ENCODE measurements around the gene TMEM273.

TMEM273 gene, protein sequence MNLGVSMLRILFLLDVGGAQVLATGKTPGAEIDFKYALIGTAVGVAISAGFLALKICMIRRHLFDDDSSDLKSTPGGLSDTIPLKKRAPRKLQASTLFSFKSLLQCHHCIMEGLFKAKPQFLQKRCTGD

DNA sequence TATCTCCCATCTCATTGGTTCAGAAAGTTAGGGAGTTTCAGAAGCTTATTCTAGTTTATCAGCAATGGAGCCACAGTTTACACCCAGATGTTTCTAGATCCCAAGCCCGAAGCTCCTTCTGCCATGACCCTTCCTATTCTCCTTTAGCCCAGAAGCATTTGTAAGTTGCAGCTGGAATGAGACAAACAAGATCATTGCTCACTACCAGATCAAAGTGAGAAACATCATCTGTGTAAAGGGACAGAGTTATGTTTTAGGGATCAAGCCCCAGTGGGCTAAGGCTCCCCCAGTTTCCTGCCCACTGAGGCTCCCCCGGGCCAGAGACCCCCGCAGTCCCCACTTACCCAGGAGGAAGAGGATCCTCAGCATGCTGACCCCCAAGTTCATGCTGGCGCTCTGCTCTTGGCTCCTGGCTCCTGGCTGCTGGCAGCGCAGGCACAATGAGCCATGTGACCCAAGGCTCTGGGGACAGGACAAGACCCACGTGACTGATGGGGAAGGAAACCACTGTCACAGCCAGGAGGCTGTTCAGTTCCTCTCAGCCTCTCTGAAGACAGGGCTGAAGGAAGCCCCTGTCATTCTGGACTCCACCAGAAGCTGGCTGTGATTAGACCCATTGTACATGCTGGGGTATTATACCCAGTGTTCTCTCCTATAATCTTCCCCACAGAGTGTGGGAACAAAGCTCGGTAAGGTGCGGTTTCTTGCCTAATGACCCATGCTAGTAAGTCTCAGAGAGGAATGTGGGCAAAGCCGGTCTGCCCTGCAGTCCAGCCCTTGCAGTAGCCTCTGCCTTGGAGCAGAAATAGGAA is at the start of gene TMEM273:
Gene TMEM273, minus strand, starts transcription at position 442 of the 812 bp plus-strand sequence. Its CDS starts 55 bp downstream, at position 387.
- peaks cover 21% of the 10 kb centered on the region for H3K36me3 Mint-ChIP-seq
- H3K9me3 Mint-ChIP-seq, result peaks cover 3% of the 10 kb centered on the region
- peak within 1 kb of the TSS; percentile 96 for H3K27ac Mint-ChIP-seq
- ATAC-seq, result peak; percentile 90
- H3K27me3 Mint-ChIP-seq, result no peaks in the 10 kb centered on the region
- peak within 1 kb of the TSS; percentile 90 for H3K4me3 Mint-ChIP-seq
- H3K4me1 Mint-ChIP-seq, result peaks cover 81% of the 10 kb centered on the region

DNA sequence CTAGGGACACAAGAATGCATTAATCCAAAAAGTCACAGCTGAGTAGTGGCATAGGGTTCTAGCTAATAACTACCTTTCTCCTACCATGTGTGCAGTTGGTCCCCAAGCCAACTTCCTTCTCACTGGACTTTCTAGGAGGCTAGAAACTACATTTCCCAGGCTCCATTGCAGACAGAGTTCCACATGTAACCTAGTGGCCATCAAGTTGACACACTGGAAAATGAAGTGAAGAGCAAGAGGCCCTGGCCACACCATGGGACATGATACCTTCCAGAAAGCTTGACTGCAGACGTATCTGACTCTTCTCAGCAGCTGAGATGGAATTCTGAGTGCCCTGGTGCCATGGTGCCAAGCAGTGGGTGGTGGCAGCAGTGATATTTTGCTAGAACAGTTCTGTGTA is 49.8 kb upstream of the TMEM273 start:
- no peak overlapping the region for H3K27ac Mint-ChIP-seq
- no peak overlapping the region for H3K4me3 Mint-ChIP-seq
- no peaks in the 10 kb centered on the region for H3K9me3 Mint-ChIP-seq
- ATAC-seq, result no peak
- peaks cover 12% of the 10 kb centered on the region for H3K4me1 Mint-ChIP-seq
- H3K27me3 Mint-ChIP-seq, result no peaks in the 10 kb centered on the region
- no peaks in the 10 kb centered on the region for H3K36me3 Mint-ChIP-seq

DNA sequence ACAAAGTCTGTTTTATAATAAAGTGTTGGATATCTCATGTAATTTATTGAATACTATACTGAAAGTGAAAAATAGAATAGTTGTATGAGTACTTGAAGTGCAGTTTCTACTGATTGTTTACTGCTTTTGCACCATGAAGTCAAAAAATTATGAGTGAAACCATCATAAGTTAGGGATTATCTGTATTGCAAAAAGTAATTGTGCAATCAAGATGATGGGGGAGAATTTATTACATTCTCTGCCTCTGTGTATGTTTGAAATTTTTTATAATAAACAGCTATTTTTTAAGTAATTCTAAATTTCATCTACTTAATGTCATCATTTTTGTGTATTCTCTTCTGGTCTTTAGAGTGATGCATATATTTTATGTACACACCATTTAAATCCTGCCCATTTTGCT is 47.2 kb upstream of the TMEM273 start:
- H3K4me3 Mint-ChIP-seq, result no peak overlapping the region
- no peaks in the 10 kb centered on the region for H3K27me3 Mint-ChIP-seq
- H3K4me1 Mint-ChIP-seq, result no peaks in the 10 kb centered on the region
- no peaks in the 10 kb centered on the region for H3K36me3 Mint-ChIP-seq
- no peaks in the 10 kb centered on the region for H3K9me3 Mint-ChIP-seq
- ATAC-seq, result no peak
- H3K27ac Mint-ChIP-seq, result no peak overlapping the region

DNA sequence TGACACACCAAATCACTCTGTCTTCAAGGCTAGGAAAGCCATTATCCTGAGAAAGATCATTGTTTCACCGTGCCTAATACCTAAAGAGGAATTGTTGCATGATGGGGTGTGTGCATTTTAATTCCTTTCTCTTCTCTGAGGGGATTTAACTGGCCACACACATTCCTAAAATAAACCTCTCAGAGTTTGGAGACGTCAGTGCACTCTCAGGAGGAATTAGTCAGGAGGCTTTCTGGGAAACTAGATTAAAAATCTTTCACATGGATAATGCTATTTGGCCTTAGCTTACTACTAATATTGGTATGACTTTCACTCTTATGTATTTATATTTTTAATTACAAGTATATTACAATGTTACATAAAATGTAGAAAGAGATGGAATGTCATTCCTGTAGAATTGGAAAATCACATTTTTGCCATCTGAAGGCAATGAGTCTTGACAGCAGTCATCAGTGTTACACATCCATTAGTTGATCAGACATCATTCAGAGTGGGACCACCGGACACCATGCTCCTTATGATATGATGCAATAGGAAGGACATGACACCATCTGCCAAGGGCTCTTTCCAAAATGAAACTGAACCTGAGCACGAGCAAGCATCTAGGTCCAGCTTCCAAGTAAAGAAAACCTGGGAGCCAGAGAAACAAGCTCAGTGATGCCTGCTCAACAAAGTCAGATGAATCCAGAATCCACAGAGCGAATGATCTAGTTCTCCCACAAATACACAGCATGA is 43.1 kb upstream of the TMEM273 start:
- Mint-ChIP-seq H3K27ac (no peak overlapping the region), H3K27me3 (no peaks in the 10 kb centered on the region), H3K9me3 (no peaks in the 10 kb centered on the region), H3K4me3 (no peak overlapping the region), H3K4me1 (no peaks in the 10 kb centered on the region), H3K36me3 (no peaks in the 10 kb centered on the region)
- ATAC-seq, result no peak

DNA sequence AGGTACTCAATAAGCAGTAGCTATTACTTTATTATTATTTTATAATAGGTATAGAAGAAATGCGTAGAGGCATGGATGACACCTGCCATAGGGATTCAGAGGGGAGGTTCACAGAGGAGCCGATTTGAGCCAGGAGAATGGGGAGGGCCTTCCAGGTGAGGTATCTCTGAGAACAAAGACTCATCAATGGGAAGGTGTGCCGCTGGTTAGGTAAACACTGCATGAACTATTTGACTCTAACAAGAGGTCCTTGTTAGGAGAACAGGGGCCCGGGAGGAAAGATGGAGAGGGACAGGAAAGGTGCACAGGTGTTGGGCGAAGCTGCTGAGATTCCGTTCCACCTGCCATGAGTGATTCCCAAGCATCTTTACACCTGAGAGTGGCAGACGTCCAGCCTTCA is 41.8 kb upstream of the TMEM273 start:
- H3K27ac Mint-ChIP-seq, result no peak overlapping the region
- no peaks in the 10 kb centered on the region for H3K9me3 Mint-ChIP-seq
- no peaks in the 10 kb centered on the region for H3K36me3 Mint-ChIP-seq
- no peaks in the 10 kb centered on the region for H3K27me3 Mint-ChIP-seq
- no peaks in the 10 kb centered on the region for H3K4me1 Mint-ChIP-seq
- H3K4me3 Mint-ChIP-seq, result no peak overlapping the region
- ATAC-seq, result no peak

DNA sequence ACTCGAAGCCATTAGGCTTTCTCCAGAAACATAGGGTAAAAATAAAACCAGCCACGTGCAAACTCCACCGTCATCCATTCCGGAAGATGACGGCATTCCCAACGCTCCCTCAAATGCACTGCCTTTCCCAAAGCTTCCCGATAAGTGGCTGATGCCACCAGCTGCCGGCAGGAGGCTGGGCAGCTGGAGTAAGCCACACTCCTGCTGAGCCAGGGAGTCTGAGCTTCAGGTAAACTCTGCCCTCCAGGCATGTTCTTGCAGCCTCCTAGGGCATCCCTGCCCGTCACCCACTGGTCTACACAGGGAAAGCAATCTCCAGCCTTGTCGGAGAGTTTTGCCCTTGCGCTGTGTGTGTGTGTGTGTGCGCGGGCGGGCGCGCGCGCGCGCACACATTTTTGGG is 40.5 kb upstream of the TMEM273 start:
- peaks cover 4% of the 10 kb centered on the region for H3K9me3 Mint-ChIP-seq
- no peak overlapping the region for H3K4me3 Mint-ChIP-seq
- no peak overlapping the region for H3K27ac Mint-ChIP-seq
- no peaks in the 10 kb centered on the region for H3K27me3 Mint-ChIP-seq
- no peaks in the 10 kb centered on the region for H3K36me3 Mint-ChIP-seq
- no peak for ATAC-seq
- no peaks in the 10 kb centered on the region for H3K4me1 Mint-ChIP-seq

DNA sequence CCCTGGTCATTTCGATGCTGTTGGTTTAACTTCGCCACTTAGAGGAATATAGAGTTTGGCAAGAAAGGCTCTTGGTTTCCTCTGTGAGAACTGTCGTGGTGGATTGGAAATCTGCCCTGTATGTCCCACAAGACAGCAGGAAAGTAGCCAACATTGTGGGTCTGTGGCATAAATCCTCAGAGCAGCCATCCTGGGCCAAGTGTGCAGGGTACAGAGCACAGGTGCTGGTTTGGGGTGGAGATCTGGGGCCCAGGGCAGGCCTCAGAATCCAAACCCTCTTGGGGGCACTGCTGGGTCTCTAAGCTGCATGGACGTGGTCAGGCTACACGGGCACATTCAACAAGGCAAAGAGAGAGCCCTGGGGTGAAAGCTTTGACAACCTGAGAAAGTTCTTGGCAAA is 39.2 kb upstream of the TMEM273 start:
- Mint-ChIP-seq H3K9me3 (peaks cover 5% of the 10 kb centered on the region), H3K4me1 (no peaks in the 10 kb centered on the region), H3K36me3 (no peaks in the 10 kb centered on the region), H3K27me3 (no peaks in the 10 kb centered on the region), H3K27ac (no peak overlapping the region), H3K4me3 (no peak overlapping the region)
- ATAC-seq, result no peak

DNA sequence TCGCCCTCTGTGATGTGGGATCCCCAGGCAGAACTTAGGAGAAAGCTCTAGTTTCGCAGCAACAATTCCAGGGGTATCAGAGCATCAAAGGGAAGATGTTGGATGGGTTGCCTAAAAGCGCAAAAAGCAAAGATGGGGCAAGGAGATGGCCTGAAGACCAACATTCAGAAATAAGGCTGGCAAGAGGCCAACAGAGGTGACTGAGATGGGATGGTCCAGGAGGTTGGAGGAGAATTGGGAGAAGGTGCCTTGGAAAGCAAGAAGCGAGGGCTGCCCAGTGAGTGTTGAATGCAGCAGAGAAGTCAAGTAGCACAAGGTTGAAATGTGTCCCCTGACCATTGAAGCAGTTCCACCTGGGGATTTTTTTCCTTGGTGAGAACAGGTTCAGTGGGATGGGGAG is 38.4 kb upstream of the TMEM273 start:
- Mint-ChIP-seq H3K27me3 (no peaks in the 10 kb centered on the region), H3K27ac (peak overlapping the region; percentile 5), H3K4me1 (no peaks in the 10 kb centered on the region), H3K4me3 (no peak overlapping the region), H3K9me3 (peaks cover 5% of the 10 kb centered on the region), H3K36me3 (no peaks in the 10 kb centered on the region)
- no peak for ATAC-seq

DNA sequence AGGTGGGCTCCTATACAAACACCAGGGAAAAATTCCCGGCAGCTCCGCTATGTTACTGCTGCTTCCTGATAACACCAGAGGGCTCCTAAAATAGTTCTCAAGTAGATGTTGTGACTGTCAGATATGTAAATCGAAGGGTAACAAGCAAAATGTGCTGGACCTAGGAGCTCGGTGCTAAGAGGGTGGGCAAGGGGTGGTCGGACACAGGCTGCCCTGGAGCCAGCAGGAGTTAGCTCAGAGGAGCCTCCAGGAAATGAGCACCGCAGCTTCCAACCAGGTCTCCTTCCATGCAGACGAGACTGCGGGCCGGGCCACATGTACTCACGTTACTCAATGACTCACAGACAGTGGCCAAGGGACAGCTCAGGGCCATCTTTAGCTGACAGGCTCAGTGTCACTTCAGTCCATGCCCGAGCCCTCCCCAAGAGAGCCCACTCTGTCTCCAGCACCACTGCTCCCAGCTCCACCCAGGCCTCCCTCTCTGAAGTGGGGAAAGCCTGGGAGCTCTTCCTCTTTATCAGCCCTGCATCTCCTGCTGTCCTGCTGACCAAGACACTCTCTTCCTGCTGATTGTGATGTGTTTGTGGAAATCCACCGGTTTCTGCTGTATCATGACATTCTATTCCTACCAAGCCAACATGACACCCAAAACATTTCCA is 37.2 kb upstream of the TMEM273 start:
- Mint-ChIP-seq H3K4me3 (no peak overlapping the region), H3K4me1 (no peaks in the 10 kb centered on the region), H3K9me3 (peaks cover 5% of the 10 kb centered on the region), H3K36me3 (no peaks in the 10 kb centered on the region), H3K27ac (peak overlapping the region; percentile 5), H3K27me3 (no peaks in the 10 kb centered on the region)
- no peak for ATAC-seq

DNA sequence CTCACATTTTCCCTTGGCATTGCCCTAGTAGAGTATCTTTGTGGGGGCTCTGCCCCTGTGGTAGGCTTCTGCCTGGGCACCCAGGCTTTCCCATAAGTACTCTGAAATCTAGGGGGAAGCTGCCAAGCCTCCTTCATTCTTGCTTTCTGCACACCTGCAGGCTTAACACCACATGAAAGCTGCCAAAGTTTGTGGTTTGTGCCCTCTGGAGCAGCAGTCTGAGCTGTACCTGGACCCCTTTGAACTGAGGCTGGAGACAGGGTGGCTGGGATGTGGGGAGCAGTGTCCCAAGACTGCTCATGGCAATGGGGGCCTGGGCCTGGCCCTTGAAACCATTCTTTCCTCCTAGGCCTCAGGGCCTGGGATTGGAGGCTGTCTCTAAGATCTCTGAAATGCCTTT is 35.0 kb upstream of the TMEM273 start:
- no peak overlapping the region for H3K4me3 Mint-ChIP-seq
- H3K27ac Mint-ChIP-seq, result no peak overlapping the region
- no peaks in the 10 kb centered on the region for H3K4me1 Mint-ChIP-seq
- H3K36me3 Mint-ChIP-seq, result no peaks in the 10 kb centered on the region
- no peak for ATAC-seq
- peaks cover 9% of the 10 kb centered on the region for H3K9me3 Mint-ChIP-seq
- H3K27me3 Mint-ChIP-seq, result no peaks in the 10 kb centered on the region

DNA sequence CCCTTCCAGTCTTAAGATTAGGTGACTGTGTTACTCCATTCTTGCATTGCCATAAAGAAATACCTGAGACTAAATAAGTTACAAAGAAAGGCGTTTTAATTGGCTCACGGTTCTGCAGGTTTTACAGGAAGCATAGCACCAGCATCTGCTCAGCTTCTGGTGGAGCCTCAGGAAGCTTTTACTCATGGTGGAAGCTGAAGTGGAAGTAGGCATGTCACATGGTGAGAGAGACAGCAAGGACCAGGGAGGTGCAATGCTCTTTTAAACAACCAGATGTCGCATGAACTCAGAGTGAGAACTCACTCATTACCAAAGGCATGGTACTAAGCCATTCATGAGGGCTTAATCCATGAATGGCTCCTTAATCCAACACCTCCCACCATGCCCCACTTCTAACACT is 34.0 kb upstream of the TMEM273 start:
- H3K27ac Mint-ChIP-seq, result no peak overlapping the region

DNA sequence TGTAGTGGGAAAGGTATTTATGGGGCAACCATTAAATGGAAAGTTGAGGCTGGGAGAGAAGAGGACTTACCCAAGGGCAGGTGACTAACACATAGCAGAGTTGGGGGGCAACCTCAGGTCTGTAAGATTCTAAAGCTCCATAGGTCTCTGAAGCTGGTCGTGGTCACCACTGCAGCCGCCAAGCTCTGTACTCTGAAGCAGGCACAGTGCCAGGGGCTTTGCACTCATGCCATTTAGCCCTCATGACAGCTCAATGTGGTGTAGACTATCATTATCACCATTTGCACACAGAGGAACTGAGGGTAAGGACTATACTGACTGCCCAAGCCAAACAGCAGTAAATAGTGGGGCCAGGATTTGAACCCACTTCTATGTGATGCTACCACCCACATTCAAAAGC is 32.5 kb upstream of the TMEM273 start:
- H3K27ac Mint-ChIP-seq, result no peak overlapping the region
- no peak for ATAC-seq
- H3K9me3 Mint-ChIP-seq, result peaks cover 9% of the 10 kb centered on the region
- no peaks in the 10 kb centered on the region for H3K27me3 Mint-ChIP-seq
- no peaks in the 10 kb centered on the region for H3K36me3 Mint-ChIP-seq
- peaks cover 10% of the 10 kb centered on the region for H3K4me1 Mint-ChIP-seq
- H3K4me3 Mint-ChIP-seq, result no peak overlapping the region

More for the DNA sequence above, 34.0 kb upstream of the TMEM273 start:
- H3K4me3 Mint-ChIP-seq, result no peak overlapping the region
- H3K36me3 Mint-ChIP-seq, result no peaks in the 10 kb centered on the region
- H3K4me1 Mint-ChIP-seq, result peaks cover 8% of the 10 kb centered on the region
- H3K27me3 Mint-ChIP-seq, result no peaks in the 10 kb centered on the region
- peaks cover 9% of the 10 kb centered on the region for H3K9me3 Mint-ChIP-seq
- ATAC-seq, result no peak

DNA sequence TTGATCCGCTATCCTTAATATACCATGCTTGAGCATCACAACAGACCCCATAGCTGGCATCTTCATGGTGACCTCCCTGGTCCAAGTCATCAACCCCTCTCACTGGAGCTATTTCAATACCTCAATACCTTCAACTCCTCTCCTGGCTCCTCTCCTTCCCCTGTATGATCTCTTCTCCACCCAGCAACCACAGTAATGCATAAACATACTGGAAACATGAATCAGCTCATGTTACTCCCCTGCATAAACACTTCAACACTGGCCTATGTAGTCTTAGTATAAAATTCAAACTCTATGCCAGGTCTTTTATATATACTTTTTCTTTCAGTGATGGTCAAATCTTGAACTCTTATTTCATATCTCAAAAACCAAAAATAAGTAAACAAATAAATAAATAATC is 31.8 kb upstream of the TMEM273 start:
- H3K4me1 Mint-ChIP-seq, result peaks cover 10% of the 10 kb centered on the region
- H3K27me3 Mint-ChIP-seq, result no peaks in the 10 kb centered on the region
- H3K4me3 Mint-ChIP-seq, result no peak overlapping the region
- no peaks in the 10 kb centered on the region for H3K36me3 Mint-ChIP-seq
- ATAC-seq, result no peak
- H3K9me3 Mint-ChIP-seq, result peaks cover 9% of the 10 kb centered on the region
- no peak overlapping the region for H3K27ac Mint-ChIP-seq

DNA sequence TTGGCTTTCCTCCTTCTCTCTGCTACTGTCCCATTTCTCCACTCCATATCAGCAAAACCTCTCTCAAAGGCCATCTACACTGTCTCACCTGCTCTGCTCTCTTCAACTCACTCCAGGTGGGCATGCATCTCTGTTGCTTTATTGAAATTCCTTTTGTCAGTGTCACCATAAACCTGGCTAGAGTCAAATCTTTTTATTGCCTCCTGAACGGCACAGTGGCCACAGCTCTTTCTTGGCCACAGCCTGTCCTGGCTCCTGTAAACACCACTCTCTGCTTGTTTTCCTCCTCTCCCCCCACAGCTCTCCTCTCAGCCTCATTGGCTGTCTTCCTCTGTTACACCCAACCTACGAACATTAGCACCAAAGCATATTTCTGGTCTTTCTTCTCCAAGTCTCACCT is 31.1 kb upstream of the TMEM273 start:
- Mint-ChIP-seq H3K9me3 (peaks cover 9% of the 10 kb centered on the region), H3K27ac (no peak overlapping the region), H3K27me3 (no peaks in the 10 kb centered on the region), H3K36me3 (no peaks in the 10 kb centered on the region), H3K4me1 (peaks cover 10% of the 10 kb centered on the region), H3K4me3 (no peak overlapping the region)
- ATAC-seq, result no peak

DNA sequence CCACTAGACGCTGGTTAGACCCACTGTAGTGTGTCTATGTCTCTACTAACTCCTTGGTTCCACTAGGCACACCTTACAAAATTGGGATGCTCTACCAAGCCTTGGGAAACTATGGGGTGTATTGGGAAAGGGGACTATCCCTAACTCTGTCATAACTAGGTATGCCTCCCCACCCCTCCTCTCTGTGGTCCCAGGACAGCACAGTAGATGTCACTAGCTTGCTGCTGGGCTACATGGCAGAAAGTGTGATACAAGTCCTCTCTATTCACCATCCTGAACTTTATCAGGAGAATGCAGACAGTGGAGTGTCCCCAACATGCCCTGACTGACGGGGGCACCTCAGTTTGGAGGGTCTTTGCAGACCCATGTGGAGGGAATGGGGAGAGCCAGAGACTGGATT is 30.3 kb upstream of the TMEM273 start:
- Mint-ChIP-seq H3K36me3 (no peaks in the 10 kb centered on the region), H3K27ac (no peak overlapping the region), H3K4me1 (peaks cover 10% of the 10 kb centered on the region), H3K4me3 (no peak overlapping the region), H3K9me3 (peaks cover 4% of the 10 kb centered on the region), H3K27me3 (no peaks in the 10 kb centered on the region)
- peak; percentile 42 for ATAC-seq
